C4-2B (cell line): ENCODE results near the gene APMAP.

ENCODE experiments used
- CTCF ChIP-seq: fragments of 450-650 bp; conservative IDR thresholded peaks from 2 replicates; pipeline ENCODE4 v1.5.1; 2017; ENCODE audit warnings: mild to moderate bottlenecking
- ZFX ChIP-seq: fragments of 450-650 bp; IDR thresholded peaks from 2 replicates; pipeline ENCODE4 v1.6.1; 2017

- no peak for TF ChIP-seq CTCF
- no peak for TF ChIP-seq ZFX
These were observed 40.0 kb downstream of the APMAP start for GRCh38 chr20:24952376-24953208.
